Fibroblast of lung (primary cell): ENCODE results near the gene LRG1. TPM values are rescaled to one million over a fixed set of nuclear protein-coding genes. Genes with fewer than 3 reads are reported as not detected.

Experiments used
- DNase-seq, 2 donors: peaks; one replicate each; pipeline versions ENCODE4 v3.0.0 to v3.0.0-alpha.2; 2010; ENCODE audit warnings: low read depth in 2 of 2
- H2AFZ ChIP-seq: 2 replicates; pipeline ENCODE4 v1.5.1; 2012; ENCODE audit warnings: low read length, control low read depth, inconsistent platforms
- H3K27ac ChIP-seq: 2 replicates; pipeline ENCODE4 v1.5.1; 2011; ENCODE audit warnings: low read length, control low read depth; ENCODE audit not compliant: insufficient read depth
- H3K27me3 ChIP-seq: 2 replicates; pipeline ENCODE4 v1.5.1; 2011; ENCODE audit warnings: mild to moderate bottlenecking, low read length; ENCODE audit not compliant: control insufficient read depth, insufficient read depth
- H3K36me3 ChIP-seq: 2 replicates; pipeline ENCODE4 v1.5.1; 2011; ENCODE audit warnings: low read length; ENCODE audit not compliant: control insufficient read depth, insufficient read depth
- H3K4me1 ChIP-seq: 2 replicates; pipeline ENCODE4 v1.5.1; 2011; ENCODE audit warnings: low read length; ENCODE audit not compliant: control insufficient read depth, insufficient read depth; ENCODE audit errors: extremely low read depth
- H3K4me2 ChIP-seq: 2 replicates; pipeline ENCODE4 v1.5.1; 2011; ENCODE audit warnings: low read length, control low read depth; ENCODE audit not compliant: insufficient read depth; ENCODE audit errors: extremely low read depth
- H3K4me3 ChIP-seq, 4 experiments: fragments of 200-600 bp in 1 of 4; sonication (generic) in 1 of 4; replicated peaks in 1 of 4; 2 replicates each; pipeline ENCODE4 v1.5.1; 2011 to 2016; ENCODE audit warnings: low read length in 4 of 4, low read depth in 3 of 4, mild to moderate bottlenecking in 3 of 4, control low read depth in 2 of 4, inconsistent platforms in 1 of 4, mixed read lengths in 1 of 4; ENCODE audit not compliant: insufficient read depth in 1 of 4; ENCODE audit errors: control extremely low read depth in 1 of 4
- H3K79me2 ChIP-seq: 2 replicates; pipeline ENCODE4 v1.5.1; 2012; ENCODE audit warnings: mild to moderate bottlenecking, low read length, inconsistent platforms; ENCODE audit not compliant: control insufficient read depth, insufficient read depth
- H3K9ac ChIP-seq: 2 replicates; pipeline ENCODE4 v1.5.1; 2011; ENCODE audit warnings: mild to moderate bottlenecking, low read length, control low read depth; ENCODE audit not compliant: insufficient read depth
- H3K9me3 ChIP-seq: 2 replicates; pipeline ENCODE4 v1.5.1; 2012; ENCODE audit warnings: low read depth, low read length; ENCODE audit not compliant: control insufficient read depth, insufficient read depth
- H4K20me1 ChIP-seq: 2 replicates; pipeline ENCODE4 v1.5.1; 2011; ENCODE audit warnings: low read length; ENCODE audit not compliant: control insufficient read depth, insufficient read depth; ENCODE audit errors: extremely low read depth
- CTCF ChIP-seq, 2 donors: IDR thresholded peaks in 1 of 2; conservative IDR thresholded peaks in 1 of 2; 1 replicate in 1 of 2; 2 replicates in 1 of 2; pipeline ENCODE4 v1.5.1; 2011 to 2012; ENCODE audit warnings: low read length in 2 of 2, control low read depth in 1 of 2, inconsistent platforms in 1 of 2, low read depth in 1 of 2, mild to moderate bottlenecking in 1 of 2
- EZH2 ChIP-seq: IDR thresholded peaks from 2 replicates; pipeline ENCODE4 v1.5.1; 2012; ENCODE audit warnings: low read length, control low read depth, mild to moderate bottlenecking; ENCODE audit errors: missing control alignments
- polyA plus RNA-seq, 2 donors: library from polyadenylated mRNA; depleted of rRNA in 1 of 2; stranded (reverse) in 1 of 2; unstranded in 1 of 2; fragments of >200 nt; gene quantifications; 2 replicates each; pipeline ENCODE4 v1.2.1, GENCODE V29; 2011 to 2012; ENCODE audit warnings: missing spikeins in 1 of 2
- total RNA-seq: library from RNA; depleted of rRNA; stranded (reverse); fragments of >200 nt; gene quantifications from 2 replicates; pipeline ENCODE4 v1.2.1, GENCODE V29; 2014

Gene LRG1
- total and polyA plus RNA-seq, 2 donors (not counting 1 experiment from before 2014, with no cell fraction given): 0.10 TPM; not detected in 1

DNA sequence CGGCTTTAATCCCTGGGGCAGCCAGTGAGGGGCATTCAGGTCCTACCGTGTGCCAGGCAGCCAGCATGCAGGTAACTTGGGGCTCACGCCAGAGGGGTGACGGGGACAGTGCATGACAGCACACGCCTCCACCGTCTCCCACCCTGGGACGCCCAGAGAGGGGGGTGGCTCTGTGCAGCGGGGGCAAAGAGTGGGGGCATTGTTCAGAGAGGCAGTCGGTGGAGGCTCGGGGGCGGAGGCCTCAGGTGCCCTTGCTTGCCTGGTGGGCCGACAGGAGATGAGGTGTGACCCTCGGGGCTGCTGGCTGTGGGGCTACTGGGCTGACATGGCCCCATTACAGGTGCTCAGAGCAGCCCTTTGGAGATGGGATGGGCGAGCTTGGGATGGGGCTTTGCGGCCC, 40.0 kb downstream of the LRG1 start:
- no peaks in the 10 kb centered on the region for H3K4me1 ChIP-seq
- H3K36me3 ChIP-seq: peaks cover 21% of the 10 kb centered on the region

GRCh38 chr19:4499318-4499717, 40.5 kb downstream of the LRG1 start:
- Histone ChIP-seq H3K79me2 (no peaks in the 10 kb centered on the region), H3K9me3 (no peaks in the 10 kb centered on the region), H3K36me3 (peaks cover 21% of the 10 kb centered on the region), H3K4me1 (no peaks in the 10 kb centered on the region), H3K27ac (no peak overlapping the region), H3K9ac (no peak overlapping the region), H2AFZ (no peak overlapping the region), H3K4me3 (no peak overlapping the region), H3K4me2 (no peak overlapping the region), H3K27me3 (no peaks in the 10 kb centered on the region), H4K20me1 (no peaks in the 10 kb centered on the region)
- DNase-seq: no peak
- no peak for TF ChIP-seq EZH2

More for the DNA sequence above, 40.0 kb downstream of the LRG1 start:
- no peak for DNase-seq
- no peaks in the 10 kb centered on the region for H3K9me3 ChIP-seq
- H3K79me2 ChIP-seq: no peaks in the 10 kb centered on the region
- no peak overlapping the region for H2AFZ ChIP-seq
- no peak overlapping the region for H3K9ac ChIP-seq
- H3K4me2 ChIP-seq: no peak overlapping the region
- H3K27ac ChIP-seq: no peak overlapping the region
- H3K4me3 ChIP-seq: no peak overlapping the region
- H3K27me3 ChIP-seq: no peaks in the 10 kb centered on the region
- no peaks in the 10 kb centered on the region for H4K20me1 ChIP-seq
- TF ChIP-seq EZH2: no peak
- TF ChIP-seq CTCF (conservative IDR thresholded peaks at IDR 0.05 in 1 of 2, IDR thresholded peaks at IDR 0.05 in 1 of 2; ENCODE audit: low read depth in 1 of 2, low read length in 2 of 2): no peak

GRCh38 chr19:4498694-4499093, 41.1 kb downstream of the LRG1 start:
- no peak for DNase-seq
- no peak overlapping the region for H3K9ac ChIP-seq
- H3K9me3 ChIP-seq: no peaks in the 10 kb centered on the region
- no peak overlapping the region for H2AFZ ChIP-seq
- no peak overlapping the region for H3K27ac ChIP-seq
- no peak overlapping the region for H3K4me3 ChIP-seq
- H3K4me2 ChIP-seq: no peak overlapping the region
- H3K36me3 ChIP-seq: peaks cover 25% of the 10 kb centered on the region
- H3K79me2 ChIP-seq: no peaks in the 10 kb centered on the region
- no peak for TF ChIP-seq EZH2
- TF ChIP-seq CTCF (conservative IDR thresholded peaks at IDR 0.05 in 1 of 2, IDR thresholded peaks at IDR 0.05 in 1 of 2; ENCODE audit: low read depth in 1 of 2, low read length in 2 of 2): no peak
- no peaks in the 10 kb centered on the region for H4K20me1 ChIP-seq
- no peaks in the 10 kb centered on the region for H3K27me3 ChIP-seq
- H3K4me1 ChIP-seq: no peaks in the 10 kb centered on the region
